Vagina (tissue), 2 donors: ENCODE data around the gene PARP12.

ENCODE experiments used
- CTCF ChIP-seq, 3 experiments: fragments of 450-650 bp in 2 of 3; fragments of 200-600 bp in 1 of 3; sonication (generic) in 1 of 3; IDR thresholded peaks; one replicate each; pipeline ENCODE4 v1.5.1; 2017 to 2019; ENCODE audit warnings: antibody characterized with exemption in 3 of 3, mild to moderate bottlenecking in 2 of 3, moderate library complexity in 2 of 3
- POLR2A ChIP-seq, 2 donors: fragments of 450-650 bp; IDR thresholded peaks; one replicate each; pipeline ENCODE4 v1.6.1; 2017; ENCODE audit warnings: antibody characterized with exemption in 2 of 2, mild to moderate bottlenecking in 2 of 2, moderate library complexity in 2 of 2
- POLR2AphosphoS5 ChIP-seq, 2 donors: sonication (generic); formaldehyde crosslinking; IDR thresholded peaks; one replicate each; pipeline ENCODE4 v1.9.0; 2017; ENCODE audit warnings: antibody characterized with exemption in 2 of 2, mild to moderate bottlenecking in 2 of 2, low read depth in 1 of 2; ENCODE audit not compliant: insufficient read depth in 1 of 2

DNA sequence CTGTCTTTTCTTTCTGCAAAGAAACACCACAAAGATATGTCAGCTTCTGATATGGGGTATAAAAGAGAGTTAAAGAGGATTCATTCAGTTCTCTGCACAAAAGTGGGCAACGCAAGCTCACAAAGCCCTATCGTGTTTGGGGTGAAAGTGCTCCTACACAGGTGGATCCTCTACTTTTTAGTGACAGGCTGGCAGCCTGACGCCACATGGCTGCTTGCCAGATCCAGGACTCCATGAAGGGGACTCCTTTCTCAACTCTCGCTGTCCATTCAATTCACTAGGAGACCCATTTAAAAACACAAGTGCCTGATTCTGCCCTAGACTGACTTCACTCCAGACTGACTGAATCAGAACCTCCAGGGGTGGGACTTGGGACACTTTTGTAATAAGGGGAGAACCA is 8.0 kb downstream of the PARP12 start:
- TF ChIP-seq POLR2AphosphoS5 (IDR thresholded peaks at IDR 0.05; ENCODE audit: insufficient read depth in 1 of 2, low read depth in 1 of 2), result no peak
- TF ChIP-seq POLR2A (IDR thresholded peaks at IDR 0.05), result no peak
- TF ChIP-seq CTCF (IDR thresholded peaks at IDR 0.05), result no peak
